ENCODE measurements around the gene BRME1. TPM values are rescaled to one million over a fixed set of nuclear protein-coding genes. Genes with fewer than 3 reads are reported as not detected.

BRME1 gene
- total RNA-seq, 4 donors from 2014 or later, result 2.3 to 11.8 (median 5.7) TPM

- intact Hi-C loops (cut with DNase I; ENCODE audit: low total_unique reads), result loop anchor here (10.0 kb wide), 1 partner anchor 696 kb away; the partner anchor contains the start of genes IER2 and STX10
- peak; percentile 89 to 98 for DNase-seq (ENCODE audit: low spot score in 2 of 2)
- no peak overlapping the region for H3K4me3 ChIP-seq (ENCODE audit: low read depth, poor library complexity, severe bottlenecking)
- 5 to 17% methylated on average over 21 of the region's 26 CpGs for WGBS, 2 donors
- TF ChIP-seq POLR2A (IDR thresholded peaks at IDR 0.05), result no peak
- TF ChIP-seq CTCF (IDR thresholded peaks at IDR 0.05), result peak in 1 of 3 donors; percentile 15
Measured at GRCh38 chr19:13850910-13851733, 54.8 kb downstream of the BRME1 start.

- intact Hi-C loops (cut with DNase I; ENCODE audit: low total_unique reads), result loop anchor here (10.0 kb wide), 1 partner anchor 695 kb away; the partner anchor contains the start of genes IER2 and STX10
- DNase-seq (ENCODE audit: low spot score in 2 of 2), result peak; percentile 73 to 97
- no peak overlapping the region for H3K4me3 ChIP-seq (ENCODE audit: low read depth, poor library complexity, severe bottlenecking)
- WGBS, 2 donors, result 17 to 39% methylated on average over 21 to 57 of the region's 66 CpGs
- no peak for TF ChIP-seq CTCF (IDR thresholded peaks at IDR 0.05)
- TF ChIP-seq POLR2A (IDR thresholded peaks at IDR 0.05), result no peak
Measured at GRCh38 chr19:13849991-13850909, 55.7 kb downstream of the BRME1 start.

GRCh38 chr19:13848798-13849676, 56.9 kb downstream of the BRME1 start:
- intact Hi-C loops (cut with DNase I; ENCODE audit: low total_unique reads), result no loop called here
- whole genome bisulfite sequencing, 2 donors, result 54% methylated on average over 16 of the region's 16 CpGs
- TF ChIP-seq POLR2A (IDR thresholded peaks at IDR 0.05) (no peak), CTCF (IDR thresholded peaks at IDR 0.05) (no peak)
- no peak overlapping the region for H3K4me3 ChIP-seq (ENCODE audit: low read depth, poor library complexity, severe bottlenecking)
- DNase-seq (ENCODE audit: low spot score in 2 of 2), result no peak

- intact Hi-C loops (cut with DNase I; ENCODE audit: low total_unique reads), result no loop called here
- TF ChIP-seq POLR2A (IDR thresholded peaks at IDR 0.05) (no peak), CTCF (IDR thresholded peaks at IDR 0.05) (no peak)
- 70 to 72% methylated on average over 4 of the region's 4 CpGs for WGBS, 2 donors
- DNase-seq (ENCODE audit: low spot score in 2 of 2), result no peak
- no peak overlapping the region for H3K4me3 ChIP-seq (ENCODE audit: low read depth, poor library complexity, severe bottlenecking)
Measured at GRCh38 chr19:13848340-13848677, 57.6 kb downstream of the BRME1 start.

Data from lower leg skin (tissue), 4 donors.